NB4 (cell line): ENCODE data around the gene RAPGEF5.

Source experiments
- DNase-seq: peaks from one replicate; pipeline ENCODE4 v3.0.0; 2010; ENCODE audit warnings: low read depth
- H3K4me3 ChIP-seq: one replicate; pipeline ENCODE4 v1.5.1; 2011; ENCODE audit warnings: mild to moderate bottlenecking, low read depth, low read length, moderate library complexity
- CTCF ChIP-seq: IDR thresholded peaks from one replicate; pipeline ENCODE4 v1.5.1; 2012; ENCODE audit warnings: low read depth, low read length
- MYC ChIP-seq: IDR thresholded peaks from 2 replicates; pipeline ENCODE4 v1.6.1; 2011; ENCODE audit warnings: low read depth, low read length
- POLR2A ChIP-seq: IDR thresholded peaks from 2 replicates; pipeline ENCODE4 v1.6.1; 2011; ENCODE audit warnings: mild to moderate bottlenecking; ENCODE audit not compliant: insufficient read length; ENCODE audit errors: extremely low read depth
- TF ChIP-seq, protein P1 (sequence below): IDR thresholded peaks from 2 replicates; pipeline ENCODE4 v1.6.1; 2011; ENCODE audit warnings: low read depth, low read length

The RAPGEF5 gene

DNA sequence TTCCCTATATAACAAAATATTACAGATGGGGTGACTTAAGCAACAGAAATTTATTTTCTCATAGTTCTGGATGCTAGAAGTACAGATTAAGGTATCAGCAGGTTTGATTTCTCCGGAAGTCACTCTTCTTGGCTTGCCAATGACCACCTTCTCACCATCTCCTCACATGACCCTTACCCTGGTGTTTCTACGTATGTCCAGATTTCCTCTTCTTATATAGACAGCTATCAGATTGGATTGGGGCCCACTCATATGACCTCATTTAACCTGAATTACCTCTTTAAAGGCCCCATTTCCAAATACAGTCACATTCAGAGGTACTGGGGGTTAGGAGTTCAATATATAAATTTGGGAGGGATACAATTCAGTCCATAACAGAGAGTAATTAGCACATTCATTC lies 17.0 kb upstream of the RAPGEF5 start:
- no peak for TF ChIP-seq CTCF
- TF ChIP-seq MYC, result no peak
- TF ChIP-seq, protein P1, sequence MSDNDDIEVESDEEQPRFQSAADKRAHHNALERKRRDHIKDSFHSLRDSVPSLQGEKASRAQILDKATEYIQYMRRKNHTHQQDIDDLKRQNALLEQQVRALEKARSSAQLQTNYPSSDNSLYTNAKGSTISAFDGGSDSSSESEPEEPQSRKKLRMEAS, result no peak
- no peak for TF ChIP-seq POLR2A
- no peak for DNase-seq
- no peak overlapping the region for H3K4me3 ChIP-seq

- H3K4me3 ChIP-seq, result no peak overlapping the region
- DNase-seq, result no peak
- TF ChIP-seq POLR2A (no peak), MYC (no peak), CTCF (no peak)
- TF ChIP-seq, protein P1, result no peak
Observed at GRCh38 chr7:22373388-22373787, 16.4 kb upstream of the RAPGEF5 start.

DNA sequence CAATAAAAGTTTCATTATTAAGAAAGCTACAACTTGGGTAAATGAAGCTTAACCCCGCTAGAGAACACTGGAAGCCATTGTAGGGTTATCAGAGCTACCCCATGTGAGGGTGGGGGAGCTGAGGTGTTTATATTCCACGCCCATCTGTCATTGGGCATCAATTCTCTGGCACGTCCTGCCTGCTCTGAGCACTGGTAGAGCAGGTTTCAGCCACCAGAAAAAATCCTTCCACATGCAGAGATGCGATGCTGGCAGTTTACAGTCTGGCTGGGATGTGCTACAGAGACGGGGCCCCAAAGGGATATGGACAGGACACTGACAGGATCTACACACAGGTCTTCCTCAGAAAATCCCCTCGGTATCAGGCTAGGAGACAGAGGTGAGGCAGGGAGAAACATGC lies 15.9 kb upstream of the RAPGEF5 start:
- no peak overlapping the region for H3K4me3 ChIP-seq
- TF ChIP-seq POLR2A, result no peak
- TF ChIP-seq, protein P1, result no peak
- TF ChIP-seq CTCF, result no peak
- TF ChIP-seq MYC, result no peak
- DNase-seq, result no peak

- no peak for DNase-seq
- H3K4me3 ChIP-seq, result no peak overlapping the region
- no peak for TF ChIP-seq CTCF
- no peak for TF ChIP-seq MYC
- TF ChIP-seq, protein P1, result no peak
- no peak for TF ChIP-seq POLR2A
Observed at GRCh38 chr7:22371878-22372277, 14.9 kb upstream of the RAPGEF5 start.

- H3K4me3 ChIP-seq, result no peak overlapping the region
- TF ChIP-seq CTCF, result no peak
- TF ChIP-seq POLR2A, result no peak
- TF ChIP-seq, protein P1, result no peak
- TF ChIP-seq MYC, result no peak
- no peak for DNase-seq
Observed at GRCh38 chr7:22364900-22365299, 7.9 kb upstream of the RAPGEF5 start.

GRCh38 chr7:22363756-22364422 lies 6.9 kb upstream of the RAPGEF5 start:
- no peak overlapping the region for H3K4me3 ChIP-seq
- no peak for DNase-seq
- TF ChIP-seq, protein P1, result no peak
- TF ChIP-seq MYC, result no peak
- TF ChIP-seq POLR2A, result no peak
- TF ChIP-seq CTCF, result no peak
